Mesodermal cell (in vitro differentiated cells): ENCODE measurements around the gene RBM19.
"Not testable (repeated sequence)": the region's sequence is repeated elsewhere in the genome, so short reads cannot be mapped to it uniquely, and the experiment has no call there.

Experiments used
- H3K27ac ChIP-seq: 2 replicates; pipeline ENCODE4 v1.7.0; 2013; ENCODE audit warnings: mild to moderate bottlenecking, low read depth, low read length, moderate library complexity; ENCODE audit not compliant: severe bottlenecking
- H3K36me3 ChIP-seq: 2 replicates; pipeline ENCODE4 v1.7.1; 2013; ENCODE audit warnings: mild to moderate bottlenecking, low read length, moderate library complexity; ENCODE audit not compliant: control insufficient read depth, insufficient read depth
- H3K4me1 ChIP-seq: one replicate; pipeline ENCODE4 v1.7.1; 2013; ENCODE audit warnings: mild to moderate bottlenecking, low read length; ENCODE audit not compliant: insufficient read depth, control insufficient read depth, poor library complexity, severe bottlenecking
- H3K4me3 ChIP-seq: 2 replicates; pipeline ENCODE4 v1.7.0; 2013; ENCODE audit warnings: low read length, control low read depth, mild to moderate bottlenecking; ENCODE audit not compliant: insufficient read depth, poor library complexity, severe bottlenecking; ENCODE audit errors: extremely low read depth
- H3K9me3 ChIP-seq: 2 replicates; pipeline ENCODE4 v1.7.1; 2013; ENCODE audit warnings: mild to moderate bottlenecking, low read length, moderate library complexity; ENCODE audit not compliant: control insufficient read depth
- WGBS, 2 experiments: methylation state at CpG; one replicate each; pipeline ENCODE4 v1.1.5; 2013; ENCODE audit warnings: missing lambda C conversion rate in 2 of 2; ENCODE audit not compliant: insufficient coverage in 2 of 2; 5-methylcytosine and 5-hydroxymethylcytosine counted together

RBM19 gene

GRCh38 chr12:114000861-114001260 is 34.7 kb upstream of the RBM19 start:
- WGBS, 2 experiments = 87 to 97% methylated on average over 6 of the region's 8 CpGs

GRCh38 chr12:114000261-114000660 is 34.1 kb upstream of the RBM19 start:
- WGBS, 2 experiments = 53 to 67% methylated on average over 2 to 3 of the region's 7 CpGs
- not testable (repeated sequence) for H3K36me3 ChIP-seq, H3K4me3 ChIP-seq

More at GRCh38 chr12:114000861-114001260, 34.7 kb upstream of the RBM19 start:
- H3K36me3 ChIP-seq = no peaks in the 10 kb centered on the region
- H3K9me3 ChIP-seq = no peaks in the 10 kb centered on the region
- no peaks in the 10 kb centered on the region for H3K4me1 ChIP-seq
- no peak overlapping the region for H3K4me3 ChIP-seq
- no peak overlapping the region for H3K27ac ChIP-seq

DNA sequence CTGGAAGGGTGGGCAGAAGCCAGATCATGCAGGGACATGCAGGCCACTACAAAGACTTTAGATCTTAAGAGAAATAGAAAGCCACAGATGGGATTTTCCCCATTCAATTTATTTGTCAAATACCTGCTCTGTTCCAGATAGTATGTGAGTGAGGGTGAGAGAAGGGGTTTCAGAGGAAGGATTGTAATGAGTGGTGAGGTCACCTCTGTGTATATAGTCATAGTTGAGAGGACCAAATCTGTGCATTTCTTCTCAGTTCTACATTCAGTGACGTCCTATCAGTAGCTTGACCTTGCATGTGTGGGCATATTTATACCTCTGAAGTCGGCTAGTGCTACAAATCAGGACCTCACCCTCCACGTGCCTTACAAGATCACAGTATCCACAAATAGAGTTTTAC is 31.2 kb upstream of the RBM19 start:
- Histone ChIP-seq H3K4me1 (no peaks in the 10 kb centered on the region), H3K4me3 (no peak overlapping the region), H3K36me3 (no peaks in the 10 kb centered on the region), H3K9me3 (no peaks in the 10 kb centered on the region), H3K27ac (no peak overlapping the region)
- 61 to 82% methylated on average over 3 of the region's 3 CpGs for WGBS, 2 experiments

More at GRCh38 chr12:114000261-114000660, 34.1 kb upstream of the RBM19 start:
- not testable (repeated sequence) for H3K9me3 ChIP-seq, H3K4me1 ChIP-seq, H3K27ac ChIP-seq

DNA sequence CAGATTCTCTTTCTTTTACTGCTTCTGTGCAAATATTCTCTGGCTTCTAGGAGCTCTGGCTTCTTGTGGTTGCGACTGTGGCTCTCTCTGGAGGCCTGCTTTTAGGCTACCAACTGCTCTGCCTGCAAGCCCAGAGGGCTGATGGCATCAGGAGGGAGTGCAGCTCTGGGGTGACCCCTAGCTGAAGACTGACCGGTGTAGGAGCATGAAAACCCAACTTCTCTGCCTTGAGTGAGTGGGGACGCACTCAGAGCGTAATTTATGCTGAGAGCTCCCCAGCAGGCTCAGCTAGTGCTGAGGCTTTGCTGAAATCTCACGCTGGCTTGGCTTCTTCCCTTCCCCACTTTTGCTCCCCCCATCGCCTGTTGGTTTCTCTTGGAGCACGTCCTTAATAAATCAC is 29.9 kb upstream of the RBM19 start:
- no peaks in the 10 kb centered on the region for H3K9me3 ChIP-seq
- 39 to 47% methylated on average over 7 of the region's 7 CpGs for WGBS, 2 experiments

DNA sequence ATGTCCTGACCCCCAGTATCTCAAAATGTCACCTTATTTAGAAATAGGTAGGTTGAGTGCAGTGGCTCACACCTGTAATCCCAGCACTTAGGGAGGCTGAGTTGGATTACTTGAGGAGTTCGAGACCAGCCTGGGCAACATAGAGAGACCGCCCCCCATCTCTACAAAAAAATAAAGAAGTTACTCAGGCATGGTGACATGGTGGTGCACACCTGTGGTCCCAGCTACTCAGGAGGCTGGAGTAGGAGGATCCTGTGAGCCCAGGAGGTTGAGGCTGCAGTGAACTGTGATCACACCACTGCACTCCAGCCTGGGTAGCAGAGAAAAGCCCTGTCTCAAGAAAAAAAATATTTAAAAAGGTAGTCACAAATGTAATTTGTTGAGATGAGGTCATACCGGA is 27.9 kb upstream of the RBM19 start:
- H3K9me3 ChIP-seq = no peaks in the 10 kb centered on the region
- no CpG with 5 or more reads among the region's 3 CpGs for WGBS, 2 experiments

More for the DNA sequence above, 29.9 kb upstream of the RBM19 start:
- H3K4me1 ChIP-seq = no peaks in the 10 kb centered on the region
- H3K36me3 ChIP-seq = no peaks in the 10 kb centered on the region
- H3K4me3 ChIP-seq = no peak overlapping the region
- H3K27ac ChIP-seq = no peak overlapping the region

DNA sequence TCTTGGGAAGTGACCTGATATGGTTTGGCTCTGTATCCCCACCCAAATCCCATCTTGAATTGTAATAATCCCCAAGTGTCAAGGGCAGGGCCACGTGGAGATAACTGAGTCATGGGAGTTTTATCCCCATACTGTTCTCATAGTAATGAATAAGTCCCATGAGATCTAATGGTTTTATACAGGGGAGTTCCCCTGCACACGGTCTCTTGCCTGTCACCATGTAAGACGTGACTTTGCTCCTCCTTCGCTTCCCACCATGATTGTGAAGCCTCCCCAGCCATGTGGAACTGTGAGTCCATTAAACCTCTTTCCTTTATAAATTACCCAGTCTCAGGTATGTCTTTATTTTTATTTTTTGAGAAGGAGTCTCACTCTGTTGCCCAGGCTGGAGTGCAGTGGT is 26.6 kb upstream of the RBM19 start:
- not testable (repeated sequence) for H3K27ac ChIP-seq, H3K4me3 ChIP-seq, H3K9me3 ChIP-seq, H3K4me1 ChIP-seq, H3K36me3 ChIP-seq
- 69 to 80% methylated on average over 2 to 3 of the region's 4 CpGs for WGBS, 2 experiments

More for the DNA sequence above, 27.9 kb upstream of the RBM19 start:
- no peak overlapping the region for H3K4me3 ChIP-seq
- no peak overlapping the region for H3K27ac ChIP-seq
- H3K36me3 ChIP-seq = no peaks in the 10 kb centered on the region
- H3K4me1 ChIP-seq = no peaks in the 10 kb centered on the region

GRCh38 chr12:113991224-113992044 is 25.3 kb upstream of the RBM19 start:
- 87 to 97% methylated on average over 4 to 5 of the region's 6 CpGs for WGBS, 2 experiments
- Histone ChIP-seq H3K9me3 (no peaks in the 10 kb centered on the region), H3K4me3 (no peak overlapping the region)

GRCh38 chr12:113990250-113991223 is 24.4 kb upstream of the RBM19 start:
- Histone ChIP-seq H3K4me1 (no peaks in the 10 kb centered on the region), H3K4me3 (no peak overlapping the region), H3K9me3 (no peaks in the 10 kb centered on the region), H3K27ac (no peak overlapping the region), H3K36me3 (no peaks in the 10 kb centered on the region)
- 58 to 72% methylated on average over 4 to 5 of the region's 10 CpGs for WGBS, 2 experiments

More at GRCh38 chr12:113991224-113992044, 25.3 kb upstream of the RBM19 start:
- Histone ChIP-seq H3K36me3 (no peaks in the 10 kb centered on the region), H3K27ac (no peak overlapping the region), H3K4me1 (no peaks in the 10 kb centered on the region)

DNA sequence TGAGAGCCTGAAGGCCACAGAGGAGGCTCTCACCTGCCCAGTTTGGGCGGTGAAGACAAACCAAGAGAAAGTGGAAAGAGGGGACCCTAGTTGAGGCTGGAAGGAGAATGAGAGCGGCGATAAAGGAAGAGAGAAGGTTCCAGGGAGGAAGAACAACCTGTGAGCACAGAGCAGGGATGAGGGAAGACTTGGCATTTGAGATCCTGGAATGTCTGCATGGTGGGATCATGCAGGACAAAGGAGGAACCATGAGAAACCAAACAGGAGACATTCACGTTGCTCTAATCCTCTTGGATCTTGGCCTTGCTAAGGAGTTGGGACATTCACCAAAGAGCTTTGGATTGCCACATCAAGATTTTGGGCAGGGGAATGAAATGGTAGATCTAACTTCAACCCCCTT is 22.9 kb upstream of the RBM19 start:
- H3K9me3 ChIP-seq = no peaks in the 10 kb centered on the region
- WGBS, 2 experiments = 90 to 92% methylated on average over 4 of the region's 4 CpGs
- no peak overlapping the region for H3K4me3 ChIP-seq
- H3K4me1 ChIP-seq = no peaks in the 10 kb centered on the region
- H3K27ac ChIP-seq = no peak overlapping the region
- no peaks in the 10 kb centered on the region for H3K36me3 ChIP-seq

GRCh38 chr12:113988064-113988451 is 21.9 kb upstream of the RBM19 start:
- Histone ChIP-seq H3K27ac (no peak overlapping the region), H3K4me3 (no peak overlapping the region), H3K36me3 (no peaks in the 10 kb centered on the region), H3K4me1 (no peaks in the 10 kb centered on the region), H3K9me3 (no peaks in the 10 kb centered on the region)
- 81 to 94% methylated on average over 2 of the region's 4 CpGs for WGBS, 2 experiments
